AG04449 (cell line): ENCODE results near the gene DLGAP1.

Source experiments
- CTCF ChIA-PET: fragments of 350-600 bp; formaldehyde crosslinking; extraction: SDS; loops from one replicate; lab custom pipeline; 2021; ENCODE audit warnings: antibody characterized with exemption; lab: Yijun Ruan, JAX
- POLR2A ChIA-PET: fragments of 400-600, 350-600 bp; formaldehyde crosslinking; extraction: SDS; loops from one replicate; lab custom pipeline; 2020; ENCODE audit warnings: antibody characterized with exemption, inconsistent platforms; lab: Yijun Ruan, JAX
- DNase-seq: peaks from one replicate; pipeline ENCODE4 v3.0.0-alpha.2; 2010; ENCODE audit warnings: low read depth, low spot score
- H3K4me3 ChIP-seq: 2 replicates; pipeline ENCODE4 v1.5.1; 2011; ENCODE audit warnings: low read depth, mild to moderate bottlenecking, control low read depth, low read length
- TF ChIP-seq, protein P1 (sequence below): IDR thresholded peaks from one replicate; pipeline ENCODE4 v1.5.1; 2011; ENCODE audit warnings: mild to moderate bottlenecking, moderate library complexity, low read length, control low read depth, inconsistent platforms; ENCODE audit not compliant: insufficient read depth; ENCODE audit errors: missing control alignments

The DLGAP1 gene

GRCh38 chr18:3935305-3935704 is 519.8 kb downstream of the DLGAP1 start:
- TF ChIP-seq, protein P1, sequence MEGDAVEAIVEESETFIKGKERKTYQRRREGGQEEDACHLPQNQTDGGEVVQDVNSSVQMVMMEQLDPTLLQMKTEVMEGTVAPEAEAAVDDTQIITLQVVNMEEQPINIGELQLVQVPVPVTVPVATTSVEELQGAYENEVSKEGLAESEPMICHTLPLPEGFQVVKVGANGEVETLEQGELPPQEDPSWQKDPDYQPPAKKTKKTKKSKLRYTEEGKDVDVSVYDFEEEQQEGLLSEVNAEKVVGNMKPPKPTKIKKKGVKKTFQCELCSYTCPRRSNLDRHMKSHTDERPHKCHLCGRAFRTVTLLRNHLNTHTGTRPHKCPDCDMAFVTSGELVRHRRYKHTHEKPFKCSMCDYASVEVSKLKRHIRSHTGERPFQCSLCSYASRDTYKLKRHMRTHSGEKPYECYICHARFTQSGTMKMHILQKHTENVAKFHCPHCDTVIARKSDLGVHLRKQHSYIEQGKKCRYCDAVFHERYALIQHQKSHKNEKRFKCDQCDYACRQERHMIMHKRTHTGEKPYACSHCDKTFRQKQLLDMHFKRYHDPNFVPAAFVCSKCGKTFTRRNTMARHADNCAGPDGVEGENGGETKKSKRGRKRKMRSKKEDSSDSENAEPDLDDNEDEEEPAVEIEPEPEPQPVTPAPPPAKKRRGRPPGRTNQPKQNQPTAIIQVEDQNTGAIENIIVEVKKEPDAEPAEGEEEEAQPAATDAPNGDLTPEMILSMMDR, result no peak
- POLR2A ChIA-PET, result no interaction called here
- H3K4me3 ChIP-seq, result no peak overlapping the region
- no peak for DNase-seq
- CTCF ChIA-PET, result interaction anchor here (1.2 kb wide), 1 partner anchor 63 kb away, joined by 3 read pairs; no protein-coding TSS in a partner anchor

DNA sequence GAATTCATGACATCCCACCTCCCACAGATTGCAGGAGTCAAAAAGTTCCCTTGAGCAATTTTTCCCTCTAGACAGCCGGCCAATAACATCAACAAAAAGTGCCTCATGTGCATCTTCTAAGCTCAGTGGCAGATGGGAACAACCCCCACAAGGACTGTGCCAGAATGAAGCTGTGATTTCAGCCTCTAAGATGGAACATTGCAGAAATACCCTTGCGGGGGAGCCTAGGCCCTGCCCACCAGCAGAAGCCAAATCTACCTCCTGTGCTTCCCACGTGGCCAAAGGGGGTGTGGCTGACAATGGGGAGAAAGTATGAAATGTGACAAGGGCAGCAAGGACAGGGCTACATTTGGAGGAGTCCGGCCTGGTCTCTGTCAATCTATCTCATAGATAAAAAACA is 522.8 kb downstream of the DLGAP1 start:
- DNase-seq, result no peak
- ChIA-PET POLR2A (no interaction called here), CTCF (no interaction called here)
- TF ChIP-seq, protein P1, result no peak
- no peak overlapping the region for H3K4me3 ChIP-seq

DNA sequence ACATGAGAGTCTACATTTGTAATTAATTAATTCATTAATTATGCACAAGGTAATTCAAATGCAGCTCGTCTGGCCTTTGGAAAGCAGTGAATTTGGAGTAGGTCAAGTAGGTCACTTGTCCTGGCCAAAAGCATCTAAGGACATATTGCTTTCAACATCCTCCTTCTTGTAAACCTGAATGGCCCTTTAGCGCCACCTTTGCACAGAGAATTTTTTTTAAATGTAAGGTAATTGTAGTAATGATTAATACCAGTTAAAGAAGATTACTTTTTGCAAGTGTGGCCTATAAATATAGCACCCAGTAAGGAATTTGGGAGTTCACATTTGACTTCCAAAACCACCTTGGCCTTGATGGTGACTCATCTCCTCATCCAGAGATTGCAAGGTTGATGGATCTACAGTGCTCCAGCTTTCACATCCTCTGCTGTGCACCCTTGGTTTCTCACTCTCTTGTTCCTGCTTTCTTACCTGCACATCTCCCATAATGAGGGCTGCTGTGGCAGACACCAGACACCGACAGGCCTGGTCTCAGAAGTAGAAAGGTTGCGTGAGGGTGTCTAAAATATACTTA is 523.5 kb downstream of the DLGAP1 start:
- ChIA-PET CTCF (no interaction called here), POLR2A (no interaction called here)
- no peak overlapping the region for H3K4me3 ChIP-seq
- TF ChIP-seq, protein P1, result no peak
- DNase-seq, result no peak

- ChIA-PET POLR2A (no interaction called here), CTCF (no interaction called here)
- H3K4me3 ChIP-seq, result no peak overlapping the region
- TF ChIP-seq, protein P1, result no peak
- no peak for DNase-seq
Observed at GRCh38 chr18:3931013-3931315, 524.1 kb downstream of the DLGAP1 start.

DNA sequence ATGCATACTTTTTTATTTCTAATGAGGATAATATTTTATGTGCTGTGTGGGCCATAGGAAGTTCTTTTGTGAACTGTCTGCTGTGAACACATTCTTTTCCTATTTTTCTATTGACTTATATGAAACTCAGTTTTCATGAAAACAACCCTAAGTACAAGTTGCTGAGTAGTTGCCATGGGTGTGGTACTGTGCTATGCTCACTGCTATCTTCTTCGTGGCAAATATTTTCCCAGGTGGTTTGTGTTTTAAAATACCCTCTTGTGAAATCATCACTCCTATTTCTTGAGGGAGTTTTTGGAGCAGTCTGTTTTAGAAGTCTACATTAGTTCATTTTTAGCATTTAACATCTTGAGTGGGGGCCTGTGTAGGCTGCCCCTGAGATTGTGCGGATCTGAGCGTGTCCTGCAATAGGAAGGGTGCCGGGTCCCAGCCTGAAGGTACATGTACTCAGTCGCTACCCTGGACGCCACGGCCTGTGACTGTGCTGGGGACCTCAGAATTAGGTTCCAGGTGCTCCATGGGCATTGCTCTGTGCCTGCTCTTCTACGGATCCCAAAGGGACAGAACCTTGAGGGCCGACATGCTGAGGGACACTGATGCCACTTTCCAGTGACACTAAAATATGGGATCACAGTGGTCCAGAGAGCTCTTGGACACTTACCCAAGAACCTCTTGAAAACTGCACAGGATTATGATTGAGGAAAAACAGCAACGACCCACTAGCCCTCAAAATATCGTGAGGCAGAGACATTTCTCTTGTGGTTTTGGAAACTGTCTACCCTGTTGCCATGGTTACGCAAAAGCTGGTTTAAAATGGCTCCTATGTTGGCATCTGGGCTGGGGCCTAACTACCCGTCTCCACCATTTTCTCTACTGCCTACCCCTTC is 524.7 kb downstream of the DLGAP1 start:
- TF ChIP-seq, protein P1, result no peak
- no peak overlapping the region for H3K4me3 ChIP-seq
- CTCF ChIA-PET, result no interaction called here
- POLR2A ChIA-PET, result no interaction called here
- DNase-seq, result no peak

DNA sequence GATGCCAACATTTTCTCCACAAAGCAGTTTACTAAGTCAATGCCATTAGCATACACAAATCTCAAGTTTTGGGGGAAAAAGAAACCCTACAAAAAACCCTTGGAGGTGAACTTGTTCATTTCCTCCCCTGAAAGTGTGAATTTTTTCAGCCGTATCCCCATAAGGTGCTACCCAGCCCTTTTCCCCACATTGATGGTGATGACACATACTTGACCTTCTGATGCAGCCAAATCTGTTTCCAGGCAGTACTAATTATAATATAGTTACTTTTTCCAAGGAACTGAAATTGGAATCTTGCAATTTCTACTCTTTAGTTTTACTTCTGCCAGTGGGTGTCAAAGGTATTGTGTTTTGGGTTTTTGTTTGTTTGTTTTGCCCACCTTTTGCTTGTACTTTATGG is 530.7 kb downstream of the DLGAP1 start:
- POLR2A ChIA-PET, result no interaction called here
- TF ChIP-seq, protein P1, result no peak
- no peak for DNase-seq
- CTCF ChIA-PET, result interaction anchor here (1.0 to 1.2 kb wide), 2 partner anchors 71 to 74 kb away, joined by 3 read pairs; no protein-coding TSS in a partner anchor
- no peak overlapping the region for H3K4me3 ChIP-seq
